Measurements from ENCODE around the gene INTS1.
A peak's percentile ranks its signal among the peaks of the same experiment; 100 is the strongest.

INTS1 gene

DNA sequence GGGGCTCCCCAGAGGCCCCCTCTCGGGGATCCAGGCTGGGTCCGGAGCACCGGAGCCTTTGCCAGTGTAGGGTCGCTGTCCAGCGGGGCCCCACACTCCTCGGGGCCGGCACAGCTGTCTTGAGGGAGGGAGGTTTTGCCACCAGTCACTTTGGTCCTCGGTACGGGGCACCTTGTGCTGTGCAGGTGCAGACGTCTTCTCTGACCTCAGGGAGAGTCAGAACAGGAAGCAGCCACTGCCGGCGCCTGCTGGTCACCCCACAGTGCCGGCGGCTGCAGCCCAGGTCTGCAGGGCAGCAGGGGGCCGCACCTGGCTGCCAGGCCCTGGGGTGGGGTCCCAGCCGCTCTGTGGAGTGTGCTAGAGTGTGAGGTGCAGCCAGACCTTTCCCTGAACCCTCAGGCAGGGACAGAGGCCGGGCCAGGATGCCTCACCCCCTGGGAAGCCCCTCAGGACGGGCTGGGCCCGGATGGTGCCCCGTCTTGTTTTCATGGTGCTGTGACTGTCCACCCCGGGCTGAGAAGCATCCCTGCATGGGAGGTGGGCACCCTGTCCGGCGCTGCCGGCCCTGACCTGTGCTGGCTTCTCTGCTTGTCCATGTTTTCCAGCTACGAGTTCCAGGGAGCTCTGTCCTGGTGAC, 34.5 kb upstream of the INTS1 start:
- in situ Hi-C loops (cut with MboI; ENCODE audit: low sequenced_read_pairs), result no loop called here
- no peak overlapping the region for H3K4me3 ChIP-seq

DNA sequence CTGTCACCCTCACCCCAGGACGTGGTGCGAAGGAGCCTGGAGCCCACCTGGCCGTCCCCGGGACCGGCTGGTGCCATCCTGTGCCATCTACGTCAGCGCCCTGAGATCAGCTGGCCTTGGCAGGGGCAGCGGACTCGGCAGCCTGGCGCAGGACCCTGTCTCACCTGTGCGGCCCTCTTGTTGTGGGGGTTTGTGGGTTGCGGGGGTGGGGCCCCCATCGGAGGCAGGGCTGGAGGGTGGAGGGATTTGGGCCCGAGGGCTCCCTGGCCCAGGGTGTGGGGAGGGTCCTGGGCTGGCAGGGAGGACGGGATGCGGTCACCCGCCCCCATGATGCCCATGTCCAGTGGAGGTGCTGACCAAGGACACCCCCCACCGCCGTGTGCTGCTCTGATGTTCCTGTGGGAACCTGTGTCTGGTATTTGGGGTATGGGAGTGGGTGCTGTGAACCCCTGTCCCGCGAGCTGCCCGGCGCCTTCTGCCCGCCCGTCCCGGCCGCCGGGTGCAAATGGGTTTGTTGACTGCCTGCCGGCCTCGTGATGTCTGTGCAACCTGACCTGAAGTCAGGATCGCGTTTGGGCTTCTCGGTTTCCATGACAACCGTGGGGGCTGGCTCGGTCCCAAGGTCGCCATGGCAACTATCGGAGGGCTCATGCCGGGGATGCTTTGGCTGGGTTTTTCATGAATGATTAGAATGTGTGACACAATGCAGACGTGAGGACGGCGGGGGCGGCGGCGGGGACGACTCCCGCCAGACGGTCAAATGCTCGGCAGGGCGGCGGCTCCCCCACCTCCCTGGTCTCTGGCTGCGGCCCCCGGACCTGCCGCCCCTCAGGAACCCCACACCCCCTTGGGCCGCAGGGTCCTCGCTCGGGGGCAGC, 33.6 kb upstream of the INTS1 start:
- peak; percentile 40 to 84 for DNase-seq (ENCODE audit: low spot score in 2 of 2)
- H3K4me3 ChIP-seq, result no peak overlapping the region
- peaks cover 13% of the 10 kb centered on the region for H3K4me1 ChIP-seq
- no peaks in the 10 kb centered on the region for H3K27me3 ChIP-seq (ENCODE audit: low read depth)
- in situ Hi-C loops (cut with MboI; ENCODE audit: low sequenced_read_pairs), result no loop called here
- no peaks in the 10 kb centered on the region for H3K9me3 ChIP-seq
- peaks cover 18% of the 10 kb centered on the region for H3K36me3 ChIP-seq (replicated peaks)

More for the DNA sequence above, 34.5 kb upstream of the INTS1 start:
- Histone ChIP-seq H3K36me3 (replicated peaks) (peaks cover 18% of the 10 kb centered on the region), H3K9me3 (no peaks in the 10 kb centered on the region), H3K4me1 (peaks cover 13% of the 10 kb centered on the region), H3K27me3 (ENCODE audit: low read depth) (no peaks in the 10 kb centered on the region)
- DNase-seq (ENCODE audit: low spot score in 2 of 2), result no peak

DNA sequence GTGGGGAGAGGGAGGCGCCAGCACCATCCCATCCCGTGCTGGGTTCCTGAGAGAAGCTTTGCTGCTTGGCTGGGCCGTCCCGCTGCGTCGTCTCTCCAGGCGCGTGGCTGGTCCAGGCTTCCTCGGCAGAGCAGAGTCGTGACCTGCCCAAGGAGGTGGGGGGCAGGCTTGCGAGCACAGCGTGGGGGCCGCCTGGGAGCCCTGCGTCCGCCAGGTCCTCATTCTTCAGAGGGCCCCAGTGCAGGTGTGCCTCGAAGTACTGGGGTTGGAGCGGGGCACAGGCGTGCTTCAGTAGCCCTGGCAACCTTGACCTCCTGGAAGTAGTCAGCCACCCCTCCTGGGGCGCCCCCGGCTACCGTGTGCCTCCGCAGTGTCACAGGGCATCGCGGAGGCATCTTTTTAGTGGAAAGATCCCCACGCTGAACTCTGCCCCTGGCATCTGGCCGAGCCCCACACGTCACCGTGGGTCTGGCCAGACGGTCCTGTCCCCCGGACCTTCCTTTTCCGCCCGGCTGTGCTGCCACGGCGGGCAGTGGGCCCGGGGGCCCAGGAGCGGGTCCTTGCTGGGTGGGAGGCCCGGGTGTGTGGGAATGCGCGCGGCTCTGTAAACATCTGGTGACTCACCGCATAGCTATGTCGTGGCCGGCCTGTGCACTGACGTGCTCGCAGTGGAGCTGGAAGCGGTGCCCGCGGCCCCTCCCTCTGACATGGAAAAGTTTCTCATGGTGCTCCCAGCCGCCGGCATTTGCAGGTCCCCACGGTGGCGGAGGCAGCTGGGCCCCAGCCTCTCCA, 32.8 kb upstream of the INTS1 start:
- H3K27me3 ChIP-seq (ENCODE audit: low read depth), result no peaks in the 10 kb centered on the region
- H3K4me1 ChIP-seq, result peaks cover 21% of the 10 kb centered on the region
- in situ Hi-C loops (cut with MboI; ENCODE audit: low sequenced_read_pairs), result no loop called here
- peaks cover 18% of the 10 kb centered on the region for H3K36me3 ChIP-seq (replicated peaks)
- H3K9me3 ChIP-seq, result no peaks in the 10 kb centered on the region
- H3K4me3 ChIP-seq, result no peak overlapping the region
- DNase-seq (ENCODE audit: low spot score in 2 of 2), result peak; percentile 72 to 88

DNA sequence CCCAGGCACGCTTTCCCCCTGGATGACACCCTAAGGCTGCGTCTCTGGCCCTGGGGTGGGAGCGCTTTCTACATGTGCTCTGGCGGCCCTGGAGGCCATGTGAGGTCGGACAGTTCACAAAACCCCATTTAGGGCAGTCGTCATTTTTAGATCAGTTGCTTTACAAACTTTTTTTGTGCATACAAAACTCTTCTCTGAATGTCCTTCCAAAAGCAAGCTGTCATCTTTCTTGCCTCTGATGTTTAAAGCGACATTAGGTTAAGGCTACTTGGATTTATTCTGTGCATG, 32.2 kb upstream of the INTS1 start:
- H3K4me3 ChIP-seq, result no peak overlapping the region
- no peak for DNase-seq (ENCODE audit: low spot score in 2 of 2)
- in situ Hi-C loops (cut with MboI; ENCODE audit: low sequenced_read_pairs), result no loop called here
- H3K9me3 ChIP-seq, result no peaks in the 10 kb centered on the region
- peaks cover 18% of the 10 kb centered on the region for H3K36me3 ChIP-seq (replicated peaks)
- no peaks in the 10 kb centered on the region for H3K27me3 ChIP-seq (ENCODE audit: low read depth)
- H3K4me1 ChIP-seq, result peaks cover 25% of the 10 kb centered on the region

DNA sequence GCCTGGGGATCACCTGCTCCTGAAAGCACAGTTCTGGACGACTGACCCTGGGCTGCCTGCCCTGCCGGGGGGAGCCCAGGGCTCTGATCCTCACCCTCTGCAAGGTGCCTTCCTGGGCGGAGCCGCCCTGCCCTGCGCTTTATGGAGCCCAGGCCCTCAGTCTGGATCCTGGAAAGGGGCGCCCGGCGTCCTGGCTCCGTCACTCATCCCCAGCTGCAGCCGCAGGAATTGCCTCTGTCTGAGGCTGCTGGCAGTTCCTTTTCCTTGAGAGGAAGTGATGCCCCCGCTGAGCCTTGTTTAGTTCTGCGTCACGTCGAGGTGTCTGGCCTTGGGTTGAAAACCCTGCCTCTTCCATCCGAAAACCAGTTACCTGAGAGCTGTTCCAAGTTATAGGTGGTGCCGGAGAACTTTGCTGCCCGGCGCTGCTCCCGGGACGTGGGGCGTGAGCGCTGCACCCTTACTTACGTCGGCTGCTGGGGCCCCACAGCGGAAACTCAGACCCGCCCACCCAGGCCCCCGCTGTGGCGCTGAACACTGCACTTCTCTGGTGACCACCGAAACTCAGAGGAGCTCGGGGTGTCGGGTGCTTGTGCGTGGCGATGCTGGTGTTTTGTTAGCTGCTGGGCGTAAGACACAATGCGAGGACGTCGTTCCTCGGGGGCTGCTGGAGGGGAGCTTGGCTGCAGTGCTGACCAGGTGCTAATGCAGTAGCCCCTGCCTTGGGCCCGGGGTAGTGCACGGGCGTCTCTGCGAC, 31.7 kb upstream of the INTS1 start:
- H3K4me3 ChIP-seq, result no peak overlapping the region
- H3K4me1 ChIP-seq, result peaks cover 25% of the 10 kb centered on the region
- no peaks in the 10 kb centered on the region for H3K9me3 ChIP-seq
- H3K27me3 ChIP-seq (ENCODE audit: low read depth), result no peaks in the 10 kb centered on the region
- no peak for DNase-seq (ENCODE audit: low spot score in 2 of 2)
- in situ Hi-C loops (cut with MboI; ENCODE audit: low sequenced_read_pairs), result no loop called here
- H3K36me3 ChIP-seq (replicated peaks), result peaks cover 16% of the 10 kb centered on the region

DNA sequence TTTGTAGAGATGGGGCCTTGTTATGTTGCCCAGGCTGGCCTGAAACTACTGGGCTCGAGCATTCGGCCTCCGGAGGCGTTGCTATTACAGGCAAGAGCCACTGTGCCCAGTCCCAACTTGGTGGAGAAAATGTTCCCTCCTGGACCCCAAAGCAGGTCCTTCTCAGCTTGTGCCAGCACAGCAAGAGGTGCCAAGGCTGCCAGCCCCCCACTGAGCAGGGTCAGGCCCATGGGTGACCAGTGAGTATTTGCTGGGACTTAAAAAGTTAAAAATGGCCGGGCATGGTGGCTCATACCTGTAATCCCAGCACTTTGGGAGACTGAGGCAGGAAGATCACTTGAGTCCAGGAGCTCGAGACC, 30.9 kb upstream of the INTS1 start:
- Histone ChIP-seq H3K4me3 (no peak overlapping the region), H3K36me3 (replicated peaks) (peaks cover 11% of the 10 kb centered on the region), H3K4me1 (peaks cover 25% of the 10 kb centered on the region), H3K27me3 (ENCODE audit: low read depth) (no peaks in the 10 kb centered on the region), H3K9me3 (no peaks in the 10 kb centered on the region)
- DNase-seq (ENCODE audit: low spot score in 2 of 2), result no peak
- in situ Hi-C loops (cut with MboI; ENCODE audit: low sequenced_read_pairs), result no loop called here

DNA sequence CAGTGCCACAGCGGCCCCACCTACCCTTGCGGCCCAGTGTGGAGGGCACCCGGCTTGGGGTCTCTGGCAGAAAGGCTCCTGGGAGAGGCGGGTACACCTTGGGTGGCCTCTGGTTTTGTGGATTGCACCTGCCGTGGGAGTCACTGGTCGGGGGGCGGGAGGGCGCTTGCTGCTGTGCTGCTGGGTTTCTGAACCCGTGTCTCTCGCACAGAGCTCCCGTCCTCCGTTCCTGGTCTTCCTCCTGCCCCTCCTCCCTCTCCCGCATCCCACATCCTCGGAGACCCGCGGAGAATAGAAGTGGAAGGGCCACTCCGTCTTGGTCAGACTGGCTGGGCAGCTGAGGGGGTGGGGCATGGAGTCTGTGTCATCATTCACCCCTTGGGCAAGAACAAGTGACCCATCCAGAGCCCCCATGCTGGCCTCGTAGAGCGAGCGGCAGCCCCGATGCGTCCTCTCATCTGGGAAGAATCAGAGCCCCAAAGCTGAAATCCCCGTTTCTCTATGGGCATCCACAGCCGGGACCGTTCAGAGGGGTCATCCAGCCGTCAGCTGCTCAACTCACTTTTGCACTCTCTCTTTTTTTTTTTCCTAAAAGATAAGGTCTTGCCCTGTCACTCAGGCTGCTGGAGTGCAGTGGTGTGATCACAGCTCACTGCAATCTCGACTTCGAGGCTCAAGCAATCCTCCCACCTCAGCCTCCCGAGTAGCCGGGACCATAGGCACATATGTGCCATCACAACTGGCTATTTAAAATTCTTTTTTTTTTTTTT, 30.3 kb upstream of the INTS1 start:
- no peaks in the 10 kb centered on the region for H3K27me3 ChIP-seq (ENCODE audit: low read depth)
- in situ Hi-C loops (cut with MboI; ENCODE audit: low sequenced_read_pairs), result no loop called here
- H3K4me3 ChIP-seq, result no peak overlapping the region
- peaks cover 25% of the 10 kb centered on the region for H3K4me1 ChIP-seq
- peaks cover 6% of the 10 kb centered on the region; the same call in 1 of the 2 replicates for H3K36me3 ChIP-seq (replicated peaks)
- H3K9me3 ChIP-seq, result no peaks in the 10 kb centered on the region
- no peak for DNase-seq (ENCODE audit: low spot score in 2 of 2)

DNA sequence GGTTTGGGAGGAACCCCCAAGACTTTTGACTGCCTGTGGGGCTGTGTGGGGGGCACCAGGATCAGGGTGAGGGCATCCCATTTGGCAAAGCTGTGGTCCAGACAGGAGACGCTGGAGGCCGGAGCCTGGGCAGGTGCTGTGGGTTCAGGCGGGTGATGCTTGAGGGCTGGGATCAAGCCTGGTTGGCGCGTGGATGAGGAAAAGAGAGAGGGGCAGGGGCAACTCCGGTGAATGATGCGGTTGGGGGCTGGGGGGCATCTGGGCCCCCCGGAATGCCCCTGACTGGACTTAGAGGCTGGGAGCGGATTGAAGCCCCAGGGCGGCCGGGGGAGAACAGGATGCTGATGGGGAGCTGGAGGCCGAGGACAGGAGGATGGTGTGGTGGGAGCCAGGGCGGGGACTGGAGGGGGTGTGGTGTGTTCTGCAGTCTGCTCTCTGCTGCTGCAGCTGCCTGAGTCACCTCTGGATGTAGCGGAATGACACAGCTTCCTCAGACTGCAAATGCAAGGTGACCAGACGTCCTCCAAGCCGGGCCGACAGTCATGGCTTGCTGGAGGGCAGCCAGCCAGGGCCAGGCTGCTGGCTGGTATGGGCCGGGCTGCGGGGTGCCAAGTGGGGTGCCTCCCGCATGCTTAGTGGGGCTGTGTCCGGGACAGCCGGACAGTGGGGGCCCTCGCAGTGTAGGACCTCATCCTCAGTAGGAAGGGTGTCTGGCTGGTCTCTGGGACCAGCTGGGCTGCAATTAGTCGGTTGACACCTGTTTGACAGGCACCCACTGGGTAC, 29.5 kb upstream of the INTS1 start:
- Histone ChIP-seq H3K4me3 (no peak overlapping the region), H3K4me1 (peaks cover 25% of the 10 kb centered on the region)

DNA sequence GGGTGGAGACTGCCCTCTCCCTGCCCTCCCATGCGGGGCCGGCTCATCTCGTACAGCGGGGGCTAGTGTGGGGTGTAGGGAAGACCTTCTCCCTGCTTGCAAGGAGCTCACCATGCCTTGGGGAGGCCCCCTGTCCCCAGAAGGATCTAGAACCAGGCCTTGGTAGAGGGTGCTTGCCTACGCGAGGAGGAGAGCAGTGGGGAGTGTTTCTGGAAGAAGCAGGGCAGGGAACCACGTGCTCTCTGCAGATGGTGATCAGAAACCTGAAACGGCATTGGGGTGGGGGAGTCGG, 29.0 kb upstream of the INTS1 start:
- no peak for DNase-seq (ENCODE audit: low spot score in 2 of 2)
- Histone ChIP-seq H3K27me3 (ENCODE audit: low read depth) (no peaks in the 10 kb centered on the region), H3K36me3 (replicated peaks) (peaks cover 2% of the 10 kb centered on the region; the same call in 1 of the 2 replicates), H3K4me1 (peaks cover 25% of the 10 kb centered on the region), H3K4me3 (peak overlapping the region; percentile 49; the same call in 1 of the 2 replicates), H3K9me3 (no peaks in the 10 kb centered on the region)
- in situ Hi-C loops (cut with MboI; ENCODE audit: low sequenced_read_pairs), result no loop called here

More for the DNA sequence above, 29.5 kb upstream of the INTS1 start:
- Histone ChIP-seq H3K9me3 (no peaks in the 10 kb centered on the region), H3K27me3 (ENCODE audit: low read depth) (no peaks in the 10 kb centered on the region), H3K36me3 (replicated peaks) (peaks cover 2% of the 10 kb centered on the region; the same call in 1 of the 2 replicates)
- in situ Hi-C loops (cut with MboI; ENCODE audit: low sequenced_read_pairs), result no loop called here
- peak in 1 of 2 experiments; percentile 39 for DNase-seq (ENCODE audit: low spot score in 2 of 2)

DNA sequence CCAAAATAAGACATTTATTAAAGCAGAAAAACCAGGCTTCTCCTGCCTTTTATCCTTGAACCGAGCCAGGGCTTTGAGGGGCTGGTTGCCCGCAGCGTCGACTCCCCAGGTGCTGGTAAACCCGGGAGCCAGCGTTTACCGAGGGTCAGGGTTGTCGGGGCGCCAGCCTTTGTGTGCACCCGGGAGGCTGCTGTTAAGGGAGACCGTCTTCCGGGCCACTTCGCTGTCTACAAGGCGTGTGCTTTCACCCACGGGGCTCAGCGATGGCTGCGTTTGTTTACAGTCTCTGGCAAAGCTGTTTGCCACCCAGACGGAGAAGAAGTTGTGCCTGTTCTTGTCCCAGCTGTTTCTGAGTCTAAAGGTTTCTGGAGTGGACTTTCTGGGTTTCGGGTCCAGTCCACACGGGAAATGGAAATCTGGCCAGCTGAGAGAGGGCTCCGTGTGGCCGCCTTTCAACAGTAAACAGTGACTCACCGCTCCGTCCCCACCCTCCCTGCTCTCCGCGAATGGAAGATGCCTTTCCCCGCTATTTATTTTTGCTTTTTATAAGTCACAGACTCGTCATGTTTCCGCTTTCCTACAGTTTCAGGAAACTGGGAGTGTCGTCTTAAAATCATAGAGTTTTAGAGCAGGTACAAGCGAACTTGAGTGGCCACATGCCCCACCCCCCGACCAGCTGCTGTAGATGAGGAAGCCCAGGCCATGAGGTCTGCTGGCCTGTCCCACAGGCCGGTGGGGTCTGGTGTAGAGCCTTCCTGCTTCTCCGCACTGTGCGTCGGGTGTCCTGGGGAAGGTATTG, 28.5 kb upstream of the INTS1 start:
- peak overlapping the region; percentile 49 for H3K4me3 ChIP-seq
- DNase-seq (ENCODE audit: low spot score in 2 of 2), result no peak
- H3K27me3 ChIP-seq (ENCODE audit: low read depth), result no peaks in the 10 kb centered on the region
- peaks cover 22% of the 10 kb centered on the region for H3K4me1 ChIP-seq
- H3K9me3 ChIP-seq, result no peaks in the 10 kb centered on the region
- peaks cover 2% of the 10 kb centered on the region; the same call in 1 of the 2 replicates for H3K36me3 ChIP-seq (replicated peaks)
- in situ Hi-C loops (cut with MboI; ENCODE audit: low sequenced_read_pairs), result no loop called here

DNA sequence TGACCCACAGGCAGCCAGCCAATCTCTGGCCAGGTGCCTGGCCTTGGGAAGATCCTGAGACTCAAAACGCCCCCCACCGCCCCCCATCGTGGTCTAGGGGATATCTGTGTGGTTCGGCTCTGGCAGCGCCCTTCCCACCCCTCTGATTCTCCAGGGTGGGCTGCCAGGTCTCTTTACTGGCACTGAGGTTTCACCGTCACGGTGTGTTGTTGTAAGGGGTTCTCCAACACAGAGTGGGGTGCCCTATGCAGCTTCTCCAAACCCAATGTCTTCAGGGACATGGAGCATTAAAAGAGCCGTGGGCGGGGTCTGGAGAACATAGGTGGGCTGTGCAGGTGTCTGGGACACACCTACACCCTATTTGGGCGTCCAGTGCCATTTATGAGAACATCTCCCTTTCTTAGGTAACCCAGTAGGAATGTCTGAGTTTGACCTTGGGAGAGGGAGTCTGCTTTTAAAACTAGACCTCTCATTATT, 27.8 kb upstream of the INTS1 start:
- in situ Hi-C loops (cut with MboI; ENCODE audit: low sequenced_read_pairs), result no loop called here
- Histone ChIP-seq H3K27me3 (ENCODE audit: low read depth) (no peaks in the 10 kb centered on the region), H3K9me3 (no peaks in the 10 kb centered on the region), H3K4me1 (peaks cover 17% of the 10 kb centered on the region), H3K36me3 (replicated peaks) (peaks cover 2% of the 10 kb centered on the region; the same call in 1 of the 2 replicates), H3K4me3 (peak overlapping the region; percentile 49)
- DNase-seq (ENCODE audit: low spot score in 2 of 2), result no peak
